HG03575 (cell line): ENCODE results near the gene MB.
"Not testable (repeated sequence)": the region's sequence is repeated elsewhere in the genome, so short reads cannot be mapped to it uniquely, and the experiment has no call there.

Experiments
- ATAC-seq: cut with Tn5 transposase; IDR thresholded peaks from one replicate; pipeline ENCODE4 v1.9.1; 2021; ENCODE audit not compliant: unreplicated experiment, insufficient number of reproducible peaks, low FRiP score; ENCODE audit errors: extremely low read depth

MB gene

DNA sequence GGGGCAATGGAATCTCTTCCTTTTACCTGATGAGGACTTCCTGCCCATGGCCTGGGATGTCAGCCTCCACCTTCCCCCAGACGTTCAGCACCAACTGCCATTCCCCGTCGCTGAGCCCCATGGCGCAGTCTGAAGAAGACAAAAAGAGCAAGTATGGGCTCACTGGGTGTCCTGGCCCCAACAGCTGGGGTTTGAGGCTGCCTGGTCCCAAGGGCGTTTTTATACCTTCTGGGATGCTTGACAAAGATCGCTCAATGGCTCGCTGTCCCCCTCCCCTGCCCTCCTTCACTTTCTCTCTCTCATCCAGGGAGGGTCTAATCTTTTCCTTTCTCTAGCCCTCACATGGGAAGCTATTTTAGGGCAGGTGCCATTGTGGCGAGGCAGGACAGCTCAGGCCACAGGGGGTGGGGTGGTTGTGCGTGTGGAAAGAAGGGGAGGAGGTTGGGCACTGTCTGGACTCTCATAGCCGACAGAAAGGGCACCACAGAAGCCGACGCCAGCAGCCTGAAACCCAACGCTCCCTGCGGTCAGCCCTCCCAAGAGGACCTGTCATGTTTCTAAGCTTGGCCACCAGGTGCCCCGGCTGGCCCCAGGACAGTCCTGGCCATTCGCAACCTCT is at the start of gene MB:
Gene MB (minus strand): TSS at position 193 of the 619 bp plus-strand sequence. CDS start 72 bp downstream, at position 121.
- ATAC-seq, result no peak

DNA sequence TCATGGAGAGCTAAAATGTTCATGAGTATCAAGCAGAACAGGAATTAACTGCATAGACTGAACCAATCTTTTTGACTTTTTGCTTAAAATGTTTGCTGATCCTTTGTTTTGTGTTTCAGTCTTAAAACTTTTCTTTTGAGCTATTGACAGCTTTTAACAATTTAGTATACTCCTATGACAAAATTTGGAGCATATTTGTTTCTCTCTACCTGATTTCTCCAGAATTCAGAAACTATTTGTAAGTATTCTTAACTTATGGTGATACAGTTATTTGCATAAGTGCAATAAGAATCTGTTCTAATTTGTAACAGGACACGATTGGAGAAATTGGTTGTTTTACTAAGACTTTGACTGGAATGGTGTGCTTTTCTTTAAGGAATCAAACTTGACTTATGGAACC is 49.6 kb upstream of the MB start:
- not testable (repeated sequence) for ATAC-seq

DNA sequence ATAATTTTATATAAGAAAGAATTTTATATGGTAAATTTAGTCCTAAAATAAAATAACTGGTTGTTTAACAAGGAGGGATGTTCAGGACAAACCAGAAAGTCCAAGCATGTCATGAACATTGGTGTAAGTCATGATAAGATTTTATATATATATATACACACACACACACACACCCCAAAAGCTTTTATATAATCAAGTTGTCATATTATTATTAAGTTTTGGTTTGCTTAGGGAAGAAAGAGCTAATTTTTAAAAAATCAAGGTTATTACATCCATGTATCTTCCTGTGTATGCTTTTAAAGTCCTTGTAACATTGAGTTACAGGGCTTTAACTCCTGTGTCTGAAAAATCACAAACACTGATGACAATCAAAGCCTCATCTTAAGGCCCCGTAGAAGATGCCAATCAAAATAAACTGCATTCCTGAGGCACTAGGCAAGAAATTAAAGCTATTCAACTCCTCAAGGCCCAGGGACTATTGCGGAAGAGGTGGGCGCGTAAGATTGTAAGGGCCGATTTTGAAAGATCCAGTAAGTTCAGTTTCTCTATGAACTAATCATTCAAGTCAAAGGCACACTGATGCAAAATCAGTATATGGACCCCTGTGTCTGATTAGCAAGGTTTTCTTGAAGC is 47.9 kb upstream of the MB start:
- no peak for ATAC-seq

DNA sequence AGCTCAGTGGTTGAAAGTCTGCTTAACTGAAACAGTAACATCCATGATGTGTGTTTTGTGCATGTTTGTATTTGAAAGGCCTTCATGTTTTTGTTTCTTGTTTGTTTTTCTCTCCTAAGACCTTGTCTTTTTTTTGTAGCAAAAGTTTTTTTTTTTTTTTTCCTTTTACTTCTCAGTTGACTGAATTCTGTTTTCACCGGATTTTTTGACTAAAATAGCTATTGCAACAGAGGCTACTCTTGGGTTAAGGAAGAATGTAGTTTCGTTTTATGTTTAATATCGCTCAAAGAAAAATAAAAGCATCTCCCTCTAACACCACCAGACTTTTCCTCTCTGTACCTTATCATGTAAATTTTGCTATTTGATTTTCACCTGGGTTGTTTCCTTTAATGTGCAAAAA is 46.2 kb upstream of the MB start:
- no peak for ATAC-seq

DNA sequence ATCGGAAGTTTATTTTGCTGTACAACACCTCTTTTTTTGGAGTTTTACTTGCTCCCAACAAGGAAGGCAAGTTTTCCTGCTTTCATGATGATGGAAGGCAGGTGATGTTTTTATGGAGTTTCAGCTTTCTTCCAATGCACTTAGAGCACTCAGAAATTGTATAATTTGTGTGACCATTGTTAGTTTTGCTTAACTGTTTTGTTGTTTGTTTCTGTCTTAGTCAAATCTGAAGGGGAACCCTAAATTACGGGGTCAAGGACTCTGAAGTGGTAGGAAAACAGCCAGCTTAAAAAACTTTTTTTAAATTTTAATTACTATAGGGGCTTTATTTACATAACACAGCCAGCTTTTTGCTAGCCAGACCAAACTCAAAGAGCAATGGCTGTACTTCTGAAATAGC is 45.8 kb upstream of the MB start:
- no peak for ATAC-seq

DNA sequence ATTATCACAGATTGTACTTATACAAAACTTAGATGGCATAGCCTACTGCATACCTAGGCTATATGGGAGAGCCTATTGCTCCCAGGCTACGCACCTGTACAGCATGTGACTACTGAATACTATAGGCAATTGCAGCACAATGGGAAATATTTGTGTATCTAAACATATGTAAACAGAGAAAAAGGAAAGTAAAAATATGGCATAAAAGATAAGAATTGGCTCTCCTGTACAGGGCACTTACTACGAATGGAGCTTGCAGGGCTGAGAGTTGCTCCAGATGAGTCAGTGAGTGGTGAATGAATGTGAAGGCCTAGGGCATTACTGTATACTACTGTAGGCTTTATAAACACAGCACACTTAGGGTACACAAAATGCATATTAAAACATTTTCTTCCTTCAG is 44.3 kb upstream of the MB start:
- no peak for ATAC-seq

DNA sequence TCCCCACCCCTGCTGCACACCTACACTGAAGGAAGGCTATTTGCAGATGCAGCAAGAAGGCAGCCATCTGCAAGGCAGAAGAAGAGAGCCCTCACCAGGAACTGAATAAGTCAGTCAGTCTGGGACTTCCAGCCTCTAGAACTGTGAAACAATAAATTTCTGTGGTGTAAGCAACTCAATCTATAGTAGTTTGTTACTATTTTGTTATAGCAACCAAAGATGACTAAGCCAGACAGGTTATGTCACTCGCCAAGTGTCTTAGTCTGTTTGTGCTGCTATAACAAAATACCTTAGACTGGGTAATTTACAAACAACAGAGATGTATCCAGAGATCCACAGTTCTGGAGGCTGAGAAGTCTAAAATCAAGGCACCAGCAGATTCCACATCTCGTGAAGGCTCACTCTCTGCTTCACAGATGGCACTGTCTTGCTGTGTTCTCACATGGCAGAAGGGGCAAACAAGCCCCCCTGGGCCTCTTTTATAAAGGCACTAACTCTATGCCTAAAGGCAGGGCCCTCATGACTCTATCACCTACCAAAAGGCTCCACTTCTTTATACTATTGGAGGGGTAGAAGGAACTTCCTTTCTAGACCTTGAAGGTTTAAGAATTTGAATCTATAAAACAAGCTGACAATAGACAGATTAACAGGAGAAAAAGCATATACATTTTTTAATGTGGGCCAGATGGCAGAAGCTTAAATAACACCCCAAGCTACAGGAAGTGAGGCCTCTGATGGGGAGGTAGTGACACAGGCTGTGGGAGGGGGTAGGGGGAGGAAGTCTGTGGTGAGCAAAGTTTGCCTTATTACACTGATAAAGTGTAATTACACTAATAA is 43.4 kb upstream of the MB start:
- ATAC-seq, result no peak

DNA sequence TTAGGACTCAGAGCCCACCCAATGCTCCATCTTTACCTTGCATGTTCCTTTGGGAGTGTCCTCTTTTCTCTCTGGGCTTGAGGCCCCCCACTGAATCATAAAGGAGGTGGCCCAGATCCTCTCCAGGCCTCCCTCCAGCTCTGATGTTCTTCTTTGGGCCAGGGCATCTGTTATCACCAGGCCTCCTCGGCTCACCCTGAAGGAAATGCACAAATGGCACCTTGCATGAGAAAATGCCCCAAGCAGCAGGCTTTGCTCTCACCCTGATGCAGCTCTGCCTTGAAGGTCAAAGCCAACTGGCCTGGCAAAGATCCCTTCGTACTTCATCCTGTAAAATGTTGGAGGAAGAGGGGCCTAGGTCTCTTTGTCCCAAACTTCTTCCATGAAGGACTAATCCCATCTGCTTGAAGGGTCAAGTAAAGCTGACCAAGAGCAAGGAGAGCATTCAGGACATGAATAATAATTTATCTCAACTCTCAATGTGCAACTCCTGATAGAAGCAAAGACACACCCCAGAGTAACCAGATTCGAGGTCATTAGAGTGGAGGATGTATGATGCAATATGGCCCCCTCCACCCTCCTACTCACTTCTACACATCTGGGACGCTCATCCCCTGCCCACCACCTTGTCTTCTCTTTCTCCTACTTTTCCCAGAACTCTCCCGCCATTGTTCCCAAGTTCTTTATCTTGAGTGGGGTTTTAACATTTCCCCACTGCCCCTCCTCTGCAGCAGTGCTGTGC is 40.6 kb upstream of the MB start:
- ATAC-seq, result no peak

DNA sequence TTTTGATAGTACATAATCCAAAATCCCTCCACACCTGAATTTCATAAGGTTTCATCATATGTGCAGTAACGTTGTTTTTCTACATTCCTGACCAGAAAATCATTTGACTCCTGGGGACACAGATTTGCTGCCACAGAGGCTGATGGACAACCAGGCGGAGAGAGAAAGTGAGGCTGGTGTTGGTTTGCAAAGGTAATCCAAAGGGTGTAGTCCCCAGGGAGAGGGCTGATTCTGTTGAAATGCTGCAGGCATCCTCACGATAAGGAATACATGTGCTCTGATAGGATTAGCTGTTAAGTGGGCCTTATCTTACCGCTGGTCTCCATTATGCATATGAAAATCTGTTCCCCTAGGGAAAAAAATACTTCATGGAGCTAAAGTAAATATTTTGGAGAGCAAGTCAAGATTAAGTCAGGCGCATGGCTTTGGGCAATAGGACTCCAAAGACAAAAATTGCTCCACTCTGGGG is 39.2 kb upstream of the MB start:
- no peak for ATAC-seq

DNA sequence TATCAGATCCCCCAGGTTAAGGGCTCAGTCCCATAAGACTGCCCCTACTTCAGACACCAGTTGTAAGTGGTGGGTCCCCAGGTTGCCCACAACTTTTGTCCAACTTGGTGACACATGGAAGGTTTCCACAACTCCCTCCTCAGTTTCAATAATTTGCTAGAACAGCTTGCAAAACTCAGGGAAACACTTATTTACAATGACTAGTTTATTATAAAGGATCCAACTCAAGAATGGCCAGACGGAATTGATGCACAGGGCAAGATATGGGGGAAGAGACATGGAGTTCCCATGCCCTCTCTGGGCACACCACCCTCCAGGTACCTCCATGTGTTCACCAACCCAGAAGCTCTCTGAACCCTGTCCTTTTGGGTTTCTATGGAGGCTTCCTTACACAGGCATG is 36.7 kb upstream of the MB start:
- no peak for ATAC-seq

DNA sequence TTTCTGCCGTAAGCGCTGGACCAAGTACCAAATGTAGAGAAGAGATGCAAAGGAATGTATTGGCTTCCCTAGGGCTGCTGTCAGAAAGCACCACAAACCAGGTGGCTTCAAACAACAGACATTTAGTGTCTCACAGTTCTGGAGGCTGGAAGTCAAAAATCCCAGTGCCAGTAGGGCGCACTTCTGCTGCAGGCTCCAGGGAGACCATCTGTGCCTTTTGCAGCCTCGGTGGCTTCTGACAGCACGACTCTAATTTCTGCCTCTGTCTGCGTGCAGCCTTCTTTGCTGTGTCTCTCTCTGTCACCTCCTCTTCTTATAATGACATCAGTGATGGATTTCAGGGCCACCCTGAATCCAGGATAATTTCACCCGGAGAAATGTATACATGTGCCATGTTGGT is 34.0 kb upstream of the MB start:
- ATAC-seq, result no peak

DNA sequence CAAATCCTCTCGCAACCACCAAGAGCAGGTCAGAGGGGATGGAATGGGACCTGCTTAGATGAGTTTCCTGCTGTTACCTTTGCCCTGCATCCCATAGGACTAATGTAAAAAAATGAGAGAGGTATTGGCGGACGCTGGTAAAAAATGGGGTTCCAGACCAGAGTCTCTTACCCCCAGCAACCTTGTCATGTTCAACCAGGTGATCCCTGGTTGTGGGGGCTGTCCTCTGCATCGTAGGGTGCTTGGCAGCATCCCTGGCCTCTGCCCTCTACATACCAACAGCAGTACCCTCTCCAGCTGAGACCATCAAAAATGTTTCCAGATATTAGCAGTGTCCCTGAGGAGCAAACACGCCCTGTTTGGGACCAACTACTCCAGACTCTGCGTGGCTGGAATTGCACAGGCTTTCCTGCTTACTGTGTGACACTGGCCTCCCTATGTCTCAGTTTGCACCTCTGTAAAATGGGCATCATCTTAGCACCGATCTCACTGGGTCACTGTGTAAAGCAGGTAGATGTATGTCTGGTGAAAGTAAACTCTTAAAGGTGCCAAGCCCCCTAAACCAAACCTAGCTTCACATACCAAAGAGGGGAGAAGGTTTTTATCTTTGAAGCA is 32.6 kb upstream of the MB start:
- ATAC-seq, result no peak

DNA sequence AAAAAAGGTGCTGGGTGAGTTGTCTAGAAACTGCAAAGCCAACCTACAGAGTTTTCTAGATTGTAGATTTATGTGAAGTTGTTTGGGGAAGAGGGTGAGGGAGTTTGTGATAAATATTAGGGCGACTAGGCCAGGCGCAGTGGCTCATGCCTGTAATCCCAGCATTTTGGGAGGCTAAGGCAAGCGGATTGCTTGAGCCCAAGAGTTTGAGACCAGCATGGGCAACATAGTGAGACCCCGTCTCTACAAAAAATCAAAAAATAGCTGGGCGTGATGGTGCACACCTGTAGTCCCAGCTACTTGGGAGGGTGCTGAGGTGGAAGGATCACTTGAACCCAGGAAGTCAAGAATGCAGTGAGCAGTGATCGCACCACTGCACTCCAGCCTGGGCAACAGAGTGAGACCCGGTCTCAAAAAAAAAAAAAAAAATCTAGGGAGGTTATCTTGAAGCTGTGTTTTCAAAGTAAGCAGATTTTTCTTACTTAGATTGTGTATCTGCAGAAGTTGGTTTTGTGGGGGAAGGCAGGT is 32.0 kb upstream of the MB start:
- no peak for ATAC-seq

DNA sequence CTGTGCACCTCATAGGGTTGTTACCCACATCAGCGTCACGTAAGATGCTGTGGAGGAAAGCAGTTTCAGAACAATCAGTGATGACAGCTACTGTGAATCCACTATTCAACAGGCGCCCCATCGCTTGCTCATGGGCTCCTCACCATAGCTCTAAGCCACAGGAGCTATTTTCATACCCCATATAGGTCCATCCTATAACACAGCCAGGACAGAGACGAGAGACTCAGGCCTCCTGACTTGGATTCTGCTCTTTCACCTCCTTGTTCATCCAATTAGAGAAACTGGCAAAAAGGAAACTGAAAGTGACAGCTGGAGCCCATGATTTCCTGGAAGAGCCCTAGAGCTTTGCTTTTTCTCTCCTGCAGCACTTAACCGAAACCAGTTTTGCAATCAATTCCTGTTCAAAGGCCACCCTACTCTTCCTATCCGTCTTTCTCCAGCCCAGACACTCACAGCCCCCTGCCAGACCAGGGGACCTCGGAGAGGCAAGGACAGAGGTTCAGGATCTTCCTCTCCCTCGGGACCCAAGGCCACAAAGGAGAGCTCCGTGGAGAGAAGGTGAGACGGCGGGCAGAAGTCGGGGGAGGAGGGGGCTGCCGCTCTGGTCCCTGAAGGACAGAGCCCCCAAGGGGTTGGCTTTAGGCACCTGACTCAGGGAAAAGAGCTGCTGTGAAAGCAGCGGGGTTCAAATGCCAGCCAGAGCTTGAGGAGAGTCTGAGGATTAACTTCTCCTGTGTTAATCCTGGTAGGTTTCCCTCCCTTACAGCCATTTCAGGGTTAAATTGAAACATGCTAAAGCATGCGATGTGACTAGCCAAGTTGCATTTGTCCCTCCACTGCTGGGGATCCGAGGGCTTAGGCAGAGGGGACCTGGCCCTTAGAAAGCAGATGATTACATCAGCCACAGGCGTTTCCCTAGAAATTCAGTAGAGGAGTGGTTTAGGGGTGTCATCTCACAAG is 31.2 kb upstream of the MB start, which contains the start of gene APOL6:
Gene APOL6 (plus strand): TSS at position 381 of the 960 bp plus-strand sequence. CDS start 7,980 bp downstream, outside the sequence.
- ATAC-seq, result no peak

DNA sequence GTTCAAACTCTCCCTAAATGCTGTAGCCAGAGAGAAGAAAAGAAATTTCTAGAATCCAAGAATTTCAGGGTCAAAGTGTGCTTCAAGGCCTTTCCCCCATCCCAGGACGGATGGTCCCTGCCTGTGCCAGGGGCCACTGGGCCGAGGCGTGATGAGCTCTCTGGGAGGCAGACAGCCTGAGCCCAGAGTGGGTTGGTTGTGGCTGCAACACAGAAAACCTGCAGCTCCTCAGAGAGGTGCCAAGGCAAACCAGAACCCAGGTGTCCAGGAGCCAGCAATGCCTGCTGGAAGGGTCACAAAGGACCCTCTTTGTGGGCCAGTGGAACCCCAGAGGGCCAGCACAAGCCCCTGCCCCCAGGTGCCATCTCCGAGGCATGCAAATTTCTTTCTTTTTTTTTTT is 28.5 kb upstream of the MB start:
- no peak for ATAC-seq

DNA sequence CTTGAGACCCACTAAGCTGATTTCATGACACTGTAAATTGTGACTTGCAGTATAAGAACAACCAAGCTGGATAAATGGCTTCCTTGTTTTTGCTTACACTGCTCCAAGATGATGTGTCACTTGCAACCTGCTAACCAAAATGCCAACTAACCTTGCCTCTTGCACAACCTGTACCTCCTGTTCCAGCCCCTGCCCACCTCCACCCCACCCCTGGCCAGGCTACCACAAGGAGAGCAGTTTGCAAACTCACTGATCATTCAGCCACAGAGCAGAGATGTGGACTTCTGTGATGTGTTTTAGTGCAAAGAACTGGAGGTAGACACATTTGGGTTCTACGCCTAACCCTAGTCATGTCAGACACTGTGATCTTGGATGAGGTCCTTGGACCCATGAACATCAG is 26.9 kb upstream of the MB start:
- no peak for ATAC-seq

DNA sequence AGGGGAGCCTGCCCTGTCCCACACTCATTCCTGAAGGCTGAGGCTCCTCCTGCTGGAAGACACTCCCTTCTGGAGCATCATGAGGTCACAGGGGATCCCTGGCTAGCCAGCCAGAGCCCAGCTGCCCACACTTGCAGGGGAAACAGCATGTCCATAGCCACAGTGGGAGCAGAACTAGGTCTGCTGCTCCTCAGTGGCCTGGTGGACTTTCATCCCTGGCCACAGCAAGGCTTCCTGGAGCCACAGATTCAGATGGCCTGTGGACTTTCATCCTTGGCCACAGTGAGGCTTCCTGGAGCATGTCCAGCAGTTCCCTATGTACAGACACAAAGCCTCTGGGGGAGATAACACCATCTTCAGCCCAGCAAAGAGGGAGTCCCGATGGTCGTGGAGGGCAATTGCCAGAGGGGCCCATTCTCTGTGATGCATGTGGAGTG is 25.2 kb upstream of the MB start:
- no peak for ATAC-seq
